Upper lobe of left lung (tissue), 4 donors: ENCODE measurements around the gene NPAS4.

ENCODE experiments used
- CTCF ChIP-seq, 6 experiments: fragments of 450-650 bp in 4 of 6; fragments of 200-600 bp in 2 of 6; sonication (generic) in 2 of 6; IDR thresholded peaks; one replicate each; pipeline ENCODE4 v1.5.1; 2016 to 2019; ENCODE audit warnings: antibody characterized with exemption in 6 of 6
- EP300 ChIP-seq, 4 donors: sonication (generic); formaldehyde crosslinking; IDR thresholded peaks; one replicate each; pipeline ENCODE4 v1.5.1; 2017; ENCODE audit warnings: antibody characterized with exemption in 4 of 4, control low read depth in 2 of 4
- POLR2A ChIP-seq, 4 donors: fragments of 450-650 bp; IDR thresholded peaks; one replicate each; pipeline ENCODE4 v1.5.1; 2016 to 2017; ENCODE audit warnings: antibody characterized with exemption in 4 of 4, mild to moderate bottlenecking in 2 of 4
- POLR2AphosphoS5 ChIP-seq, 2 donors: sonication (generic); formaldehyde crosslinking; IDR thresholded peaks; one replicate each; pipeline ENCODE4 v1.5.1; 2017; ENCODE audit warnings: antibody characterized with exemption in 2 of 2

- no peak for TF ChIP-seq POLR2AphosphoS5 (IDR thresholded peaks at IDR 0.05)
- no peak for TF ChIP-seq CTCF (IDR thresholded peaks at IDR 0.05)
- TF ChIP-seq EP300 (IDR thresholded peaks at IDR 0.05): no peak
- TF ChIP-seq POLR2A (IDR thresholded peaks at IDR 0.05): no peak
Observed at GRCh38 chr11:66411323-66411722, 9.5 kb upstream of the NPAS4 start.
